Effector CD8-positive, alpha-beta T cell (primary cell): ENCODE results near the gene FNIP1.
"Not testable (repeated sequence)": the region's sequence is repeated elsewhere in the genome, so short reads cannot be mapped to it uniquely, and the experiment has no call there.

Experiments used
- DNase-seq: peaks from one replicate; lab custom pipeline; 2025; lab: John Stamatoyannopoulos, UW

Gene FNIP1

DNA sequence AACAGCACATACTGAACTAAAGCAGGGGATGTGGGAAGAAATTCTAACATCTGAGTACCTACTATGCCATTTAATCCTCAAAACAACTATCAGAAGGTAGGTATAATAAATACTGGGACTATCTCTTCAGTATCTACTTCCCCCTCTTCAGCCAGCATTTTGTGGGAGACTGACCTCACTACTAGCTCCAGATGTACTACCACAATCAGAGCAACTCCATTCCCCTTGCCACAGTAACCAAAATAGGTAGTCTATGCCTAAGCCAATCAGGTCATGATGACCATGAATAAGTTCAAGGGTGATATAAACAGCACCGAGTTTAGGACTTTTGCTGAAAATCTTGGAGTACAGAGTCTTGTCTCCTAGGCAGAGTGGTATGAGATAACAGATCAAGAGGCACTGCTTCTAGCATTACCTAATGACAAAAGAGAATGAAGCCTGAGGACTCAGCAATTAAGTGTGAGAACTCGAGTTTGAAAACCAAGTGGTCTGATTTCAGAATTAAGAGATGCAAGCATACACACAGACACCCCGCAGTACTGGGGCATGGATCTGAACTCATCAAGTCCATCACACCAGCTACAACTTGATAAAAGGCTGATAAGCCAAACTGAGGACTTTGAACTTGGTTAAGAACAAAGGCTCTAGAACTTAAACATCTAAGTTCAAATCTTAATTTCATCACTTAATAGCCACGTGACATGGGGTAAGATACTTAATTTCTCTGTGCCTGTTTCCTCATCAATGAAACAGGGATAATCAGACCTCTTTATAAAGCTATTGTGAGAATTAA is 9.7 kb downstream of the FNIP1 start:
- DNase-seq: no peak

DNA sequence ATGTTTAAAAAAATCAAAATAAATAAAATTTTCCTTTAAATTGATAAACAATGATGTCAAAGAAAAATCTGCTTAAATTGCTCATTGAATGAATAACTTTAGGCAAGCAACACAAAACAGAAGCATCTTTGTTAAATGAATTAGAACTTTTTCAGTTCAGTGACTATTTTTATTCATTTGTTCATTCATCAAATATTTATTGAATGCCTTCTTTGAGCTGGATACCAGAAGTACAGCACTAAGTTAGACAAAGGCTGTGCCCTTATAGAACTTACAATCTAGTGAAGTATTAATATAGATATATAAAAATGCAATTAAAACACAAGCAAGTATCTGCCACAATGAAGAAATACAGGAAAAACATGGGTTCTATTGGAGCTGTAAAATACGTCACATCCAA is 10.8 kb downstream of the FNIP1 start:
- DNase-seq: no peak

DNA sequence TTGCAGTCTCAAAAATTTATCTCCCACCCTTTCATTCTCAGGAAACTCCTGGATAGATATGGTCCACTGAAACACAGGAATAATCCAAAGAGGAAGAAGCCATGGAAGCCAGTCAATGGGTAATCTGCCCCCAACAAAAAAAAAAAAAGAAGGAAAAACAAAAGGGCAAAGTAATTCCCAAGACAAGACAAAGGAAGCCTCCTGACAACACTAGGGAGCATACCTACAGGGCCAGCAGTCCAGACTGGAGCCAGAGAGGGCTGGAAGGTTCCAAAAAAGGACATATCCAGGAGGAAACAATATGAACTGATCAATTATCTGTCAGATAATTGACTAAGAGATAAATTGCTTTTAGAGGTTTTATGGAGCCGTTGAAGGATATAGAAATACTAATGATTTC is 12.9 kb downstream of the FNIP1 start:
- no peak for DNase-seq

- no peak for DNase-seq
These were observed 13.5 kb downstream of the FNIP1 start for GRCh38 chr5:131783357-131783756.

- DNase-seq: no peak
These were observed 14.1 kb downstream of the FNIP1 start for GRCh38 chr5:131782717-131783116.

- not testable (repeated sequence) for DNase-seq
These were observed 18.7 kb downstream of the FNIP1 start for GRCh38 chr5:131778141-131778540.

DNA sequence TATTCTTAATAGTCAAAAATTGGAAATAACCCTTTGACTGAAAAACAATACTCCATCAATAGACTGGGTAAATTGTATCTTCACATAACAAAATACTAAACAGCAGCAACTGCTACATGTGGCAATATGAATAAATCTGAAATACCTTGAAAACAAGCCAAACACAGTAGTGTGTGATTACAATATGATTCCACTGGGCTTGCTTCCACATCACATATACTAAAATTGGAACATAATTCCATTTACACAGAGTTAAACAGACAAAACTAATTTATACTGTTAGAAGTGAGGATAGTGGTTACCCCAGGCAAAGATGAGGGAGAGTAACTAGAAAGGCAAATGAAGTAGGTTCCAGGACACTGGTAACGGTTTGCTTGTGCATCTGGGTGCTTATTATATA is 20.4 kb downstream of the FNIP1 start:
- no peak for DNase-seq

DNA sequence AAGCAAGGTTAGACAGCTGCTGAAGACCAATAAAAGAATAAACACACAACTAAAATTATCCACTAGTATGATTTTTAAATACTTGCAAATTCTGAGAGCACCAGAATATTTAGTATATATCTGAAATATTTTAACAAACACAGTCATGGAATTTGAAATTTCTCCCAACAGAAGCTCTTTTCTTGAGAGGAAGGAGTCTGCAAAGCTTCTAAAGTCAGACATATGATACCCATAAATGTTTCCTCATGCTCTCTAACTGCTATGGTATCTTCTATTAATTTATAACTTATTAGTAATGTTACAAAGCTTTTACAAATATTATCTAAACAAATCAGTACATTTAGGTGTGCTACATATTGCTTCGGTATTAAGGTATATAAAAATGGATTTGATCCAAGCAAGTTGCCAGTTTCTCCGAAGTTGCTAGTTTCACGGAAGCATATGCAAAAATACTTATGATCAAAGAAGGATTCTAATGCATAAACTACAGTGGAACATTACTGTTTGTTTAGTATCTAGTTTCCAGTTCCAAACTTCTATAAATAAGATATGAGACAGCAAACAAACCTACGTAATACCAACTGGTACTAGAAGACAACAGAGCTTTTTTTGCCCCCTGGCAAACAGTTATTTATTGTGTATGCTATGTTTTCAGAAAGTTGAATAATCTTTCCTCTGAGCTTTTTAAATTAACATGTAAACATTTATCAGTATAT is 22.0 kb downstream of the FNIP1 start:
- DNase-seq: no peak

GRCh38 chr5:131773805-131774204 is 23.0 kb downstream of the FNIP1 start:
- DNase-seq: no peak

DNA sequence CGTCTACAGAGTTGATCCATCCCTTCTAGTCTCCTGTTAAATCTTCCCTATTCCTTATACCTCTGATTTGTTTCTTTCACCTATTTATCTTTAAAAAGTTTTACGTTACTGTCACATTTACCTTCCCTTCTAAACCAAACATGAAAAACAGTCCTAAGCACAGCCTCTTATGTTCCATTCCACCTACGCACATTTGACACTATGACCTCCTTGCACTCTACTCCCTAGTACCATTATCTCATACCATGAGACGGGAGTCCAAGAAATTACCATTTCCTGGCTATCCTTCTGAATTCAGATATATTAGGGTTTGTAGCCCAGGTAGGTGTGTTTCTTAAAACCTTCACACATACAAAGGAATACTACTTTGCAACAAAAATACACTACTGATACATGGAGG is 25.1 kb downstream of the FNIP1 start:
- no peak for DNase-seq

DNA sequence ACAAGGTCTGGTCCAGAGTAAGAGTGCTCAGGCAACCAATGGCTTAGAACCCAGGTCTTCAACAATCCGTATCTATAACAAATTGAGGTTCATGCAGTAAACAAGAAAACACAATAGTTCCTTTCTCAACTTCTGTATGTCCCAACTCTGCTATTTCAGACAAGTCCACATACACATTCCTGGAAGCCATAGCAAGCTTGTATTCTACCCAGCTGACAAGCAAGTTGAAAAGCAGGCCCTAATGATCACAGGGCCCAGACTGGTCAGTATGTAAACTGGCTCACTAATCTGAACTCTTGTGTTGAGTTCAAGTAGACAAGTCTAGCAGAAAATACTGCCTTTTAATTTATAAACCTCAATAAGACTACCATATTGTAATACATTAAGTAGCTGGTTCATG is 26.9 kb downstream of the FNIP1 start:
- DNase-seq: no peak

GRCh38 chr5:131769336-131769735 is 27.5 kb downstream of the FNIP1 start:
- DNase-seq: no peak

- DNase-seq: no peak
These were observed 28.9 kb downstream of the FNIP1 start for GRCh38 chr5:131767891-131768290.

DNA sequence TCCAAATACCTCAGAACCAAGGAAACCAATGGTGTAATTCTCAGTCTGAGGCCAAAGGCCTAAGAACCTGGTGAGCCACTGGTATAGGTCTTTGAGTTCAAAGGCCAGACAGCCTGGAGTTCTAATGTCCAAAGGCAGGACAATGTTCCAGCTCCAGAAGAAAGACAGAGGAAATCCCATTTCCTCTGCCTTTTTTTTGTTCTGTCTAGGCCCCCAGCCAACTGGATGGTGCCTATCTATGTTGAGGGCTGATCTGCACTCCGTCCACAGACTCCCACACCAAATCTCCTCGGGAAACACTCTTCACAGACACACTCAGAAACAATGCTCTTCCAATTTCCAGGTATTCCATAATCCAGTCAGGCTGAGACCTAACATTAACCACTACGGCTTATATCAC is 30.1 kb downstream of the FNIP1 start:
- no peak for DNase-seq

DNA sequence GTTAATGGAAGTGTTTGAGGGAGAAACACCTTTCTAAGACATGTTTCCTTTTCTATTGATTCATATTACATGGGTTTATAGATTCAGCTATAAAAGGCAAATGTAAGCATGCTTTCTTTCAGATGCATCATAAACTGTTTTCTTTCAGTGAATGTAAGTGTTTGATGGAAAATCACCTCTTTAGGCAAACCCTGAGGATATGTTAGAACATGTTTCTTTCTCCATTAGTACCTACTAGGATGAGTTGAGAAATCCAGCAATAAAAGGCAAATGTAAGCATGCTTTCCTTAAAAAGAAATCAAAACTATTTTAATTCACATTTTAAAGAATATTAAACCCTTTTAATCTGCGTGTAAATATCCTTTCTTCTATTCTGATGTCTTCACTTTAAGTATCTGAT is 31.6 kb downstream of the FNIP1 start:
- no peak for DNase-seq

DNA sequence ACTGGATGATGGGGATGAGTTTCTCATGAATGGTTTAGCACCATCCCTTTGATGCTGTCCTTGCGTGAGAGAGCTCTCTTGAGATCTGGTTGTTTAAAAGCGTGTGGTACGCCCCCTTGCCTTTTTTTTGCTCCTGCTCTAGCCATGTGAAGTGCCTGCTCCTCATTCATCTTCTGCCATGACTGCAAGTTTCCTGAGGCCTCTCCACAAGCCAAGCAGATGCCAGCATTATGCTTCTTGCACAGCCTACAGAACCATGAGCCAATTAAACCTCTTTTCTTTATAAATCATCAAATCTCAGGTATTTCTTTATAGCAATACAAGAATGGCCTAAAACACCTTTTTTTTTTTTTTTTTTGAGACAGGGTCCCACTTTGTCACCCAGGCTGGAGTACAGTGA is 32.8 kb downstream of the FNIP1 start:
- no peak for DNase-seq

GRCh38 chr5:131760793-131761192 is 36.0 kb downstream of the FNIP1 start:
- no peak for DNase-seq

GRCh38 chr5:131759704-131760103 is 37.1 kb downstream of the FNIP1 start:
- DNase-seq: no peak

DNA sequence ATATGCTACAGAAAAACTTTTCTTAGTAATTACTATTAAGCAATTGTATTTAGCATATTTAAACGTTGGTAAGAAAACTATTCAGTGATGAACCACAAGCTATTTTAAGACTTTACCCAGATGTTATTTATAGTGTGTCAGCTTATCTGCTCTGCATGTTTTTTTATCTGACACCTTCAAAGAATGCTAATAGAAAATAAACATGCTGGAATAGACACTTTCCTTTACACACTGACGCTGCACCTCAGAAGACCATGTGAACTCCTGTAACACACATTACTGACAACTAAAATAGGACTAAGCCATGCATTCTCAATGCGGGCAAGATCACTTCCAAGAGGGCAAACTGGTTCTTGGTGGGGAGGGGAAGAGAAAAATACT is 38.3 kb downstream of the FNIP1 start:
- DNase-seq: no peak

DNA sequence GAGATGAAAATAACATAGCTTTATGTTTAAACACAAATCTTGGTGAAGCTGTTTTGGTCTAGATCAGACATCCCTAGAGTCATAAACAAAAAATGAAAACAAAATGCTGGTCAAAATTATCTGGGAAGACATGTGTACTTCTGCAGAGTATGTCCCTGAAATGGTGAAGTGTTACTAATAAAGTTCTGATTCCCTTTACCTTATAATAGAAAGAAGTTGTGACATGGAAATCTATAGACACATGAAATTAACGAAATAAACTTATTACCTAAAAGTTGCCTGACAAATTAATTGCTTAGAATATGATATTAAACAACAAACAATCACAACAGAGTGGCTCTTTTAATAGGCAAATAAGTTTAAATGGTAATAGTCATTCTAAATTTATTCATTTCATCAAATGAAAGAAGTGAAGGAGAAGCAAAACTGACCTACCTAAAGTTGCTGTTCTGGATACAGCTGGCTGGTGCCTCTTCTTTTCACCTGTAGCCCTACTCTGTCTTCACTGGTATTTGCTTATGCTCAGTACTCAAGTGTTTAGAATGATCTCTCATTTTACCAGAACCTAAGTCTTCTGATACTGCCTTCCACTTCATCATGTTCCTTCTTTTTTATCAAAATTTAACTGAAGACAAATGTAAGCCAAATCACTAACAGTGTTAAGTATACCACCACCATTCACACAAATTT is 38.8 kb downstream of the FNIP1 start:
- no peak for DNase-seq

- DNase-seq: no peak
These were observed 39.9 kb downstream of the FNIP1 start for GRCh38 chr5:131756942-131757341.

GRCh38 chr5:131754363-131754762 is 42.5 kb downstream of the FNIP1 start:
- DNase-seq: no peak

DNA sequence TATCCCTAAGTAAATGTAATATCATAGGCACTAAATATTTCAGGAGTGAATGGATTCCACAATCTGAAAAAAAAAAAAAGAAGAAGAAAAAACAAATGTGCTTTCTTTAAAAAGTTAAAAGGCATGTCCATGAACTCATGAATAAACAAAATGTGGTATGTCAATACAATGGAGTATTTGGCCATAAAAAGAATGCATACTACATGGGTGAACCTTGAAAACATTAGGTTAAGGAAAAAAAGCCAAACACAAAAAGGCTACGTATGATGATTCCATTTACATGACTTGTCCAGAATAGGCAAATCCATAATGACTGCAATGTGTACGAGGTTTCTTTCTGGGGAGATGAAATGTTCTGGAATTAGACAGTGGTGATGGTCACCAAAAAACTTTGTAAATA is 45.3 kb downstream of the FNIP1 start:
- DNase-seq: no peak
